ENCODE data around the gene GRB2. TPM values are rescaled to one million over a fixed set of nuclear protein-coding genes. Genes with fewer than 3 reads are reported as not detected.

Gene GRB2
- total and polyA plus RNA-seq, 10 of the 15 experiments (the other 5 are each of a cell fraction or from before 2014, with no cell fraction given): 113 to 268 (median 158) TPM

DNA sequence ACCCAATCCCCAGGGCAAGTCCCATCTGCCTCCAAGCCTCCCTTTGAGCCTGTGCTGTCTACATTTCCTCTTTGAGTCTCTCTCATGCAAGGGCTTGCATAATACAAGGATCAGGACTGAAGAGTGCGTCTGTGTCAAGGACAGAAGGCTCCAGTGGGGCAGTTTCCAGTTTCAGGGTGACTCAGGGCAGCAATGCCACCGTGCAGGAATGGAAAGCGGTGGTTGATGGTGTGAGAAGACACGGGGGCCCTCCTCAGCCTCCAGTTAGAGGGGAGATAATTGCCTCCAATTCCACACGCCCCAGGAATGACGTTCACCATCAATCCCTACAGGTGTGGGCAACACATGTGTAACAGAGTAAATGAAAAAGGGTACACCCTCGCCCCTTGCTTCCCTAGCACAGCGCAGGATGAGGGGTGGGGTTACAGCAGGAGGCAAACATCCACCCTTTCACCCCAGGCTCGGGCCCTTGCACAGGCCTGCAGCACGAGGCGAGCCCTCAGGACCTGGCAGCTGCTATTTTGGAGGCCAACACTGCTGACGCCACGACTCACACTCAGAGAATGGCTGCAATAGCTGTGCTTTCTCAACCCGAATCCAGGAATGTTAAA, 91.4 kb downstream of the GRB2 start (continued):
- TF ChIP-seq, protein P1, sequence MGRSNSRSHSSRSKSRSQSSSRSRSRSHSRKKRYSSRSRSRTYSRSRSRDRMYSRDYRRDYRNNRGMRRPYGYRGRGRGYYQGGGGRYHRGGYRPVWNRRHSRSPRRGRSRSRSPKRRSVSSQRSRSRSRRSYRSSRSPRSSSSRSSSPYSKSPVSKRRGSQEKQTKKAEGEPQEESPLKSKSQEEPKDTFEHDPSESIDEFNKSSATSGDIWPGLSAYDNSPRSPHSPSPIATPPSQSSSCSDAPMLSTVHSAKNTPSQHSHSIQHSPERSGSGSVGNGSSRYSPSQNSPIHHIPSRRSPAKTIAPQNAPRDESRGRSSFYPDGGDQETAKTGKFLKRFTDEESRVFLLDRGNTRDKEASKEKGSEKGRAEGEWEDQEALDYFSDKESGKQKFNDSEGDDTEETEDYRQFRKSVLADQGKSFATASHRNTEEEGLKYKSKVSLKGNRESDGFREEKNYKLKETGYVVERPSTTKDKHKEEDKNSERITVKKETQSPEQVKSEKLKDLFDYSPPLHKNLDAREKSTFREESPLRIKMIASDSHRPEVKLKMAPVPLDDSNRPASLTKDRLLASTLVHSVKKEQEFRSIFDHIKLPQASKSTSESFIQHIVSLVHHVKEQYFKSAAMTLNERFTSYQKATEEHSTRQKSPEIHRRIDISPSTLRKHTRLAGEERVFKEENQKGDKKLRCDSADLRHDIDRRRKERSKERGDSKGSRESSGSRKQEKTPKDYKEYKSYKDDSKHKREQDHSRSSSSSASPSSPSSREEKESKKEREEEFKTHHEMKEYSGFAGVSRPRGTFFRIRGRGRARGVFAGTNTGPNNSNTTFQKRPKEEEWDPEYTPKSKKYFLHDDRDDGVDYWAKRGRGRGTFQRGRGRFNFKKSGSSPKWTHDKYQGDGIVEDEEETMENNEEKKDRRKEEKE (IDR thresholded peaks at IDR 0.05): no peak
- TF ChIP-seq TCF3 (IDR thresholded peaks at IDR 0.05; ENCODE audit: borderline replicate concordance, insufficient read depth, low read depth, low read length): no peak
- no peak for TF ChIP-seq GABPA (IDR thresholded peaks at IDR 0.05; ENCODE audit: low read depth)
- no peak for TF ChIP-seq SIN3A (IDR thresholded peaks at IDR 0.05; ENCODE audit: low read depth, low read length)
- TF ChIP-seq ASH2L (IDR thresholded peaks at IDR 0.05; ENCODE audit: borderline replicate concordance, low read depth): no peak
- TF ChIP-seq, protein P2, sequence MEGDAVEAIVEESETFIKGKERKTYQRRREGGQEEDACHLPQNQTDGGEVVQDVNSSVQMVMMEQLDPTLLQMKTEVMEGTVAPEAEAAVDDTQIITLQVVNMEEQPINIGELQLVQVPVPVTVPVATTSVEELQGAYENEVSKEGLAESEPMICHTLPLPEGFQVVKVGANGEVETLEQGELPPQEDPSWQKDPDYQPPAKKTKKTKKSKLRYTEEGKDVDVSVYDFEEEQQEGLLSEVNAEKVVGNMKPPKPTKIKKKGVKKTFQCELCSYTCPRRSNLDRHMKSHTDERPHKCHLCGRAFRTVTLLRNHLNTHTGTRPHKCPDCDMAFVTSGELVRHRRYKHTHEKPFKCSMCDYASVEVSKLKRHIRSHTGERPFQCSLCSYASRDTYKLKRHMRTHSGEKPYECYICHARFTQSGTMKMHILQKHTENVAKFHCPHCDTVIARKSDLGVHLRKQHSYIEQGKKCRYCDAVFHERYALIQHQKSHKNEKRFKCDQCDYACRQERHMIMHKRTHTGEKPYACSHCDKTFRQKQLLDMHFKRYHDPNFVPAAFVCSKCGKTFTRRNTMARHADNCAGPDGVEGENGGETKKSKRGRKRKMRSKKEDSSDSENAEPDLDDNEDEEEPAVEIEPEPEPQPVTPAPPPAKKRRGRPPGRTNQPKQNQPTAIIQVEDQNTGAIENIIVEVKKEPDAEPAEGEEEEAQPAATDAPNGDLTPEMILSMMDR (IDR thresholded peaks at IDR 0.05 in 2 of 3, conservative IDR thresholded peaks at IDR 0.05 in 1 of 3; ENCODE audit: control insufficient read depth in 2 of 3, extremely low read depth in 1 of 3, insufficient read depth in 1 of 3, low read depth in 3 of 3, low read length in 3 of 3): no peak
- peak; percentile 38 for TF ChIP-seq PAX5 (IDR thresholded peaks at IDR 0.05; ENCODE audit: borderline replicate concordance, low read depth, low read length)
- TF ChIP-seq BHLHE40 (IDR thresholded peaks at IDR 0.05; ENCODE audit: borderline replicate concordance in 1 of 2, low read depth in 2 of 2, low read length in 1 of 2): peak in 1 of 2 experiments; percentile 28; a peak in 1 of 4 replicates
- TF ChIP-seq SIX5 (IDR thresholded peaks at IDR 0.05; ENCODE audit: low read depth, low read length, severe bottlenecking): no peak
- TF ChIP-seq JUNB (IDR thresholded peaks at IDR 0.05): peak; percentile 60; the same call in 1 of the 2 replicates
- TF ChIP-seq TBL1XR1 (IDR thresholded peaks at IDR 0.05; ENCODE audit: low read depth, low read length): no peak
- no peak for TF ChIP-seq CHD1 (IDR thresholded peaks at IDR 0.05; ENCODE audit: low read depth, low read length)
- TF ChIP-seq IKZF2 (IDR thresholded peaks at IDR 0.05): peak; percentile 80 to 86
- no peak for TF ChIP-seq BCL11A (IDR thresholded peaks at IDR 0.05; ENCODE audit: low read depth, low read length)
- TF ChIP-seq, protein P3, sequence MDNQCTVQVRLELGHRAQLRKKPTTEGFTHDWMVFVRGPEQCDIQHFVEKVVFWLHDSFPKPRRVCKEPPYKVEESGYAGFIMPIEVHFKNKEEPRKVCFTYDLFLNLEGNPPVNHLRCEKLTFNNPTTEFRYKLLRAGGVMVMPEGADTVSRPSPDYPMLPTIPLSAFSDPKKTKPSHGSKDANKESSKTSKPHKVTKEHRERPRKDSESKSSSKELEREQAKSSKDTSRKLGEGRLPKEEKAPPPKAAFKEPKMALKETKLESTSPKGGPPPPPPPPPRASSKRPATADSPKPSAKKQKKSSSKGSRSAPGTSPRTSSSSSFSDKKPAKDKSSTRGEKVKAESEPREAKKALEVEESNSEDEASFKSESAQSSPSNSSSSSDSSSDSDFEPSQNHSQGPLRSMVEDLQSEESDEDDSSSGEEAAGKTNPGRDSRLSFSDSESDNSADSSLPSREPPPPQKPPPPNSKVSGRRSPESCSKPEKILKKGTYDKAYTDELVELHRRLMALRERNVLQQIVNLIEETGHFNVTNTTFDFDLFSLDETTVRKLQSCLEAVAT (IDR thresholded peaks at IDR 0.05): no peak
- TF ChIP-seq NR2F1 (conservative IDR thresholded peaks at IDR 0.05): 0 out of 2 replicates have a peak, but pooled peaks have one; percentile 15
- no peak for TF ChIP-seq IRF4 (IDR thresholded peaks at IDR 0.05; ENCODE audit: low read depth, low read length)
- TF ChIP-seq, protein P4, sequence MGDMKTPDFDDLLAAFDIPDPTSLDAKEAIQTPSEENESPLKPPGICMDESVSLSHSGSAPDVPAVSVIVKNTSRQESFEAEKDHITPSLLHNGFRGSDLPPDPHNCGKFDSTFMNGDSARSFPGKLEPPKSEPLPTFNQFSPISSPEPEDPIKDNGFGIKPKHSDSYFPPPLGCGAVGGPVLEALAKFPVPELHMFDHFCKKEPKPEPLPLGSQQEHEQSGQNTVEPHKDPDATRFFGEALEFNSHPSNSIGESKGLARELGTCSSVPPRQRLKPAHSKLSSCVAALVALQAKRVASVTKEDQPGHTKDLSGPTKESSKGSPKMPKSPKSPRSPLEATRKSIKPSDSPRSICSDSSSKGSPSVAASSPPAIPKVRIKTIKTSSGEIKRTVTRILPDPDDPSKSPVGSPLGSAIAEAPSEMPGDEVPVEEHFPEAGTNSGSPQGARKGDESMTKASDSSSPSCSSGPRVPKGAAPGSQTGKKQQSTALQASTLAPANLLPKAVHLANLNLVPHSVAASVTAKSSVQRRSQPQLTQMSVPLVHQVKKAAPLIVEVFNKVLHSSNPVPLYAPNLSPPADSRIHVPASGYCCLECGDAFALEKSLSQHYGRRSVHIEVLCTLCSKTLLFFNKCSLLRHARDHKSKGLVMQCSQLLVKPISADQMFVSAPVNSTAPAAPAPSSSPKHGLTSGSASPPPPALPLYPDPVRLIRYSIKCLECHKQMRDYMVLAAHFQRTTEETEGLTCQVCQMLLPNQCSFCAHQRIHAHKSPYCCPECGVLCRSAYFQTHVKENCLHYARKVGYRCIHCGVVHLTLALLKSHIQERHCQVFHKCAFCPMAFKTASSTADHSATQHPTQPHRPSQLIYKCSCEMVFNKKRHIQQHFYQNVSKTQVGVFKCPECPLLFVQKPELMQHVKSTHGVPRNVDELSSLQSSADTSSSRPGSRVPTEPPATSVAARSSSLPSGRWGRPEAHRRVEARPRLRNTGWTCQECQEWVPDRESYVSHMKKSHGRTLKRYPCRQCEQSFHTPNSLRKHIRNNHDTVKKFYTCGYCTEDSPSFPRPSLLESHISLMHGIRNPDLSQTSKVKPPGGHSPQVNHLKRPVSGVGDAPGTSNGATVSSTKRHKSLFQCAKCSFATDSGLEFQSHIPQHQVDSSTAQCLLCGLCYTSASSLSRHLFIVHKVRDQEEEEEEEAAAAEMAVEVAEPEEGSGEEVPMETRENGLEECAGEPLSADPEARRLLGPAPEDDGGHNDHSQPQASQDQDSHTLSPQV (IDR thresholded peaks at IDR 0.05): no peak
- no peak for TF ChIP-seq ZNF622 (IDR thresholded peaks at IDR 0.05)
- TF ChIP-seq SP1 (IDR thresholded peaks at IDR 0.05; ENCODE audit: low read depth, low read length): peak; percentile 43
- TF ChIP-seq SMAD5 (IDR thresholded peaks at IDR 0.05; ENCODE audit: low read depth): no peak

Measured in GM12878 (cell line).